Epithelial cell of esophagus (primary cell): ENCODE data around the gene OBI1.

Experiments used
- DNase-seq: peaks from one replicate; pipeline ENCODE4 v3.0.0; 2010; ENCODE audit warnings: low read depth
- H3K4me3 ChIP-seq: 2 replicates; pipeline ENCODE4 v1.5.1; 2011; ENCODE audit warnings: mild to moderate bottlenecking, low read length, control low read depth
- CTCF ChIP-seq: IDR thresholded peaks from 2 replicates; pipeline ENCODE4 v1.5.1; 2011; ENCODE audit warnings: low read depth, mild to moderate bottlenecking, low read length, control low read depth, inconsistent platforms; ENCODE audit not compliant: insufficient read depth; ENCODE audit errors: missing control alignments

The OBI1 gene

GRCh38 chr13:78658630-78659449 lies at the start of gene OBI1:
OBI1 (minus strand) TSS chr13:78659155; CDS start chr13:78659120, 35 bp downstream.
- DNase-seq: peak; percentile 93
- peak within 1 kb of the TSS; percentile 79 for H3K4me3 ChIP-seq
- TF ChIP-seq CTCF: no peak

- TF ChIP-seq CTCF: no peak
- no peak overlapping the region for H3K4me3 ChIP-seq
- DNase-seq: no peak
Observed at GRCh38 chr13:78701383-78701782, 42.4 kb upstream of the OBI1 start.

GRCh38 chr13:78700121-78700910 lies 41.4 kb upstream of the OBI1 start:
- DNase-seq: peak; percentile 36
- H3K4me3 ChIP-seq: no peak overlapping the region
- no peak for TF ChIP-seq CTCF

GRCh38 chr13:78689011-78689410 lies 30.1 kb upstream of the OBI1 start:
- TF ChIP-seq CTCF: no peak
- no peak for DNase-seq

GRCh38 chr13:78686461-78686860 lies 27.5 kb upstream of the OBI1 start:
- no peak for DNase-seq
- no peak for TF ChIP-seq CTCF
- no peak overlapping the region for H3K4me3 ChIP-seq

More at GRCh38 chr13:78689011-78689410, 30.1 kb upstream of the OBI1 start:
- H3K4me3 ChIP-seq: no peak overlapping the region

DNA sequence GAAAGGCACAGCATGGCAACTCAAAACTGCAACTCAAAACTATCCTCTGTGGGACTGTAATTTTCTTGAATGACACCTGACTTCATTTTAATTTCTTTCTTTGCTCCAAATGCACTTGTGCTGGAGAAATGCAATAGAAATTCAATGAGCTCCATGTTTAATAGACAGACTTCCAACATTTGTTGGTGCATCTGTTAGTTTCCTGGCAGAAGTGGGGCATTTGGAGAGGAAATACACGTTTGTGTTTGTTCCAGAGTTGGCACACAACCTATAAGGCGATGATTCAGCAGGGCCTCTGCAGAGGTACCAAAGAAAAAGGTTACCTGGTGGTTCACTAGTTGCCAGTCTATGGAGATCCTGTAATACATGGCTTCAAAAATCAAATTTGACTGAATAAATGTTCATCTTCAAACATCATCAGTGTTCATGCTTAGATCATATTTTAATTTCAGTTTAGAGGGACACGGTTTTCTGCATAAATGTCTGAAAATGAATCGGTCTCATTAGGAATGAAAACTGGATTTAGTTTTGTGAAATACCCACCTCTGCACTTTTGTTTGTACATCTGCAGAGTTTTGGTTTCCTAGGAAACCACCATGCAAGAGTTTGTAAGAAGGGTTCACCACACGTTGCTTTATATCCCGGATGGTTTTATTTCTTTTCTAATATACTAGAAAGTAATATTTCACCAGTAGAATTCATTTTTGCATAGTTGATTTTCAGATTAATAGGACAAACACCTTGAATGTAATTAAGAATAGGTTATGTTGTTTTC lies 21.8 kb upstream of the OBI1 start:
- TF ChIP-seq CTCF: no peak
- DNase-seq: no peak

More for the DNA sequence above, 21.8 kb upstream of the OBI1 start:
- H3K4me3 ChIP-seq: no peak overlapping the region
